ENCODE measurements around the gene PSME3.

DNA sequence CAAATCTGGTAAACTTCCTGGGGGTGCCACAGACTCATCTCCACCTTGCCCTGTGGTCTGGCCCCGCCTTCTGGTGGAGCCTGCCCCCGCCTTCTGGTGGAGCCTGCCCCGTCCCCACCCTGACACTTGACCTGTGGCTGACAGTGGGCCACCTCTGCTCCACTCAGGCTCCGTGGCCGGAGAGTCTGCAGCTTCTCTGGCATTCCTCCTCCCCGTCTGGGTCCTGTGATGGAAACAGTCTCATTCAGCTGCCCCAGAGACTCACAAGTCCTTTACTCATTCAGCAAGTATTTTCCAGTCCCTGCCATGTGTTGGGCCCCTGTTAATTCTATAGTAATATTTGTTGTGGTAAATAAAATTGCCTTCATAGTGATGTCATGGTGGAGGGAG lies 46.4 kb downstream of the PSME3 start:
- TF ChIP-seq CTCF (IDR thresholded peaks at IDR 0.05; ENCODE audit: low read depth, low read length) (no peak), POLR2A (IDR thresholded peaks at IDR 0.05; ENCODE audit: extremely low read depth, insufficient read length) (no peak), MYC (IDR thresholded peaks at IDR 0.05; ENCODE audit: low read depth, low read length) (no peak), MAX (IDR thresholded peaks at IDR 0.05; ENCODE audit: low read depth, low read length) (no peak)
